HG02943 (cell line): Measurements from ENCODE around the gene VTN.

Source experiments
- ATAC-seq: cut with Tn5 transposase; IDR thresholded peaks from one replicate; pipeline ENCODE4 v1.9.1; 2021; ENCODE audit warnings: mild to moderate bottlenecking, low read depth, moderate library complexity; ENCODE audit not compliant: unreplicated experiment

The VTN gene

GRCh38 chr17:28371245-28372202, 1.4 kb upstream of the VTN start, which contains the start of gene SARM1:
Gene SARM1, plus strand, starts transcription at chr17:28371694. Its CDS starts 339 bp downstream, at chr17:28372033.
- ATAC-seq: peak; percentile 74

GRCh38 chr17:28370744-28371103, 617 bp upstream of the VTN start:
- ATAC-seq: no peak

- ATAC-seq: no peak
Measured at GRCh38 chr17:28369684-28370034, 448 bp downstream of the VTN start.

GRCh38 chr17:28368915-28369683, 1.0 kb downstream of the VTN start:
- ATAC-seq: no peak

GRCh38 chr17:28368306-28368831, 1.7 kb downstream of the VTN start:
- no peak for ATAC-seq

GRCh38 chr17:28367641-28368305, 2.3 kb downstream of the VTN start:
- ATAC-seq: no peak

GRCh38 chr17:28366605-28367004, 3.5 kb downstream of the VTN start:
- no peak for ATAC-seq

- ATAC-seq: no peak
Measured at GRCh38 chr17:28365487-28365886, 4.6 kb downstream of the VTN start.

- no peak for ATAC-seq
Measured at GRCh38 chr17:28364665-28365363, 5.3 kb downstream of the VTN start, which contains the start of gene SEBOX. Gene SEBOX, minus strand, starts transcription at chr17:28365199. Its CDS starts 48 bp downstream, at chr17:28365151.

- no peak for ATAC-seq
Measured at GRCh38 chr17:28363776-28364650, 6.1 kb downstream of the VTN start.

GRCh38 chr17:28363186-28363585, 6.9 kb downstream of the VTN start:
- ATAC-seq: no peak

- ATAC-seq: no peak
Measured at GRCh38 chr17:28357901-28358197, 12.3 kb downstream of the VTN start.

- ATAC-seq: peak; percentile 94
Measured at GRCh38 chr17:28357061-28357900, 12.8 kb downstream of the VTN start, which contains the start of gene POLDIP2. Gene POLDIP2, minus strand, starts transcription at chr17:28357527. Its CDS starts 79 bp downstream, at chr17:28357448.

- no peak for ATAC-seq
Measured at GRCh38 chr17:28350271-28350670, 19.8 kb downstream of the VTN start.

GRCh38 chr17:28348979-28349378, 21.1 kb downstream of the VTN start:
- no peak for ATAC-seq

GRCh38 chr17:28347261-28347891, 22.7 kb downstream of the VTN start:
- ATAC-seq: no peak

- ATAC-seq: no peak
Measured at GRCh38 chr17:28346746-28347246, 23.3 kb downstream of the VTN start.

GRCh38 chr17:28346199-28346580, 23.9 kb downstream of the VTN start:
- ATAC-seq: no peak
